D721Med (cell line): ENCODE measurements around the gene OR51G1.

ENCODE experiments used
- DNase-seq: peaks from one replicate; pipeline ENCODE4 v3.0.0; 2011; ENCODE audit warnings: low spot score; ENCODE audit not compliant: insufficient read length
- FAIRE-seq: peaks from 2 replicates; lab custom pipeline; 2011; peaks lifted over from hg19 to GRCh38; lab: Jason Lieb, UNC
- CTCF ChIP-seq: IDR thresholded peaks from 2 replicates; pipeline ENCODE4 v1.5.1; 2012; ENCODE audit warnings: mild to moderate bottlenecking, control low read depth; ENCODE audit not compliant: insufficient read depth; ENCODE audit errors: missing control alignments

OR51G1 gene

GRCh38 chr11:4926608-4927007 is 2.5 kb upstream of the OR51G1 start:
- FAIRE-seq, result no peak
- DNase-seq, result no peak
- TF ChIP-seq CTCF, result no peak

- DNase-seq, result no peak
- no peak for FAIRE-seq
- TF ChIP-seq CTCF, result no peak
Observed at GRCh38 chr11:4922304-4922703, 1.8 kb downstream of the OR51G1 start.

- no peak for DNase-seq
- FAIRE-seq, result no peak
- no peak for TF ChIP-seq CTCF
Observed at GRCh38 chr11:4921796-4922195, 2.3 kb downstream of the OR51G1 start.

GRCh38 chr11:4919250-4919649 is 4.9 kb downstream of the OR51G1 start, which contains the start of gene OR51G2:
TSS of gene OR51G2 (minus strand) at chr11:4919350. CDS start at chr11:4915663, 3,687 bp downstream.
- FAIRE-seq (no peak), DNase-seq (no peak)
- no peak for TF ChIP-seq CTCF

GRCh38 chr11:4916581-4916980 is 7.6 kb downstream of the OR51G1 start:
- DNase-seq (no peak), FAIRE-seq (no peak)

GRCh38 chr11:4903484-4903883 is 20.7 kb downstream of the OR51G1 start, which contains the start of gene OR51A7:
TSS of gene OR51A7 (plus strand) at chr11:4903783. CDS start at chr11:4907370, 3,587 bp downstream.
- FAIRE-seq (no peak), DNase-seq (no peak)
- no peak for TF ChIP-seq CTCF

More at GRCh38 chr11:4916581-4916980, 7.6 kb downstream of the OR51G1 start:
- no peak for TF ChIP-seq CTCF

GRCh38 chr11:4891996-4892640 is 32.0 kb downstream of the OR51G1 start:
- FAIRE-seq, result no peak
- TF ChIP-seq CTCF, result no peak
- no peak for DNase-seq
